NCI-H82 treated with DMSO at 0.1 percent for 48 hours (cell line): ENCODE results near the gene SUSD1.

Experiments
- DNase-seq: peaks from one replicate; lab custom pipeline; 2025; ENCODE audit not compliant: unreplicated experiment; lab: John Stamatoyannopoulos, UW

Gene SUSD1

DNA sequence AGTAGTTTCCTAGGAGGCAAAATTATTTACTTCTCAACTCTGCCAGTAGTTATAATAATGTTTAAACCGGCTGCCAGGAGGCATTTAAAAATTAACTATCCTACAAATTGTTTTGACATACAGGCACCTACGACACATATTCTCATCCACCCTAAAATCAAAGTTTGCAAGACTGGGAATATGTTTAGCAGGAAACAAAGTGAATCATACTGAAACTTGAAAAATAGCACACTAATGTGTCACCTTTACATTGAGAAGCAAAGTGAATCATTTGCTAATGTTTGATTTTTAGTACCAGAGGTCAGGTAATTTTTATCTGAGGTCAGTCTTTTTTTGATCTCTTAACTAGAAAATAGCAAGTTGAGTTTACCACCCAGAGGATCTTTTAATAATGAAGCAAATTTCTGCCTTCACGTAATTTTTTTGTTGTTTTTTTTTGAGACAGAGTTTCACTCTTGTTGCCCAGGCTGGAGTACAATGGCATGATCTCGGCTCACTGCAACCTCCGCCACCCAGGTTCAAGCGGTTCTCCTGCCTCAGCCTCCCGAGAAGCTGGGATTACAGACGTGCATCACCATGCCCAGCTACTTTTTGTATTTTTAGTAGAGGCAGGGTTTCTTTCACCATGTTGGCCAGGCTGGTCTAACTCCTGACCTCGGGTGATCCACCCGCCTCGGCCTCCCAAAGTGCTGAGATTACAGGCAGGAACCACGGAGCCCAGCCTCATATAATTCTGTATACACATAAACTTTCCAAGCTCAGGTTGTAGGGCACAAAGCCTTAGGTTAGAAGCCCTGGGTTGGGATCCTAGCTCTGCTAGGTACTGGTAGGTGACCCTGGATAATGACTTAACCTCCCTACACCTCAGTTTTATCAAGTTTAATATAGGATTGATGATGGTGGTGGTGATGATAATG lies 154.2 kb downstream of the SUSD1 start:
- no peak for DNase-seq

DNA sequence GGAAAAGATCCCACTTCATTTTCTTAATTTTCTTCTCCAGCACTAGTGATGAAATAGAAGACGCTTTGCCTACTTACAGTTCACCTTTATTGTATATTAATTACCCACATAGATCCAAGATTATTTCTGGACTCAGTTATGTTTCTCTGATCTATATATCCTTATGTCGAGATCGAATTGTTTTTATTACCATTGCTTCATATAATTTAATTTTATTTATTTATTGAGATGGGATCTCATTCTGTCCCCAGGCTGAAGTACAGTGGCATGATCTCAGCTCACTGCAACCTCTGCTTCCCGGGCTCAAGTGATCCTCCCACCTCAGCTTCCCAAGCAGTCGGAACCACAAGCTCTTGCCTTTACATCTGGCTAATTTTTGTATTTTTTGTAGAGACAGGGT lies 157.2 kb downstream of the SUSD1 start:
- DNase-seq = no peak

DNA sequence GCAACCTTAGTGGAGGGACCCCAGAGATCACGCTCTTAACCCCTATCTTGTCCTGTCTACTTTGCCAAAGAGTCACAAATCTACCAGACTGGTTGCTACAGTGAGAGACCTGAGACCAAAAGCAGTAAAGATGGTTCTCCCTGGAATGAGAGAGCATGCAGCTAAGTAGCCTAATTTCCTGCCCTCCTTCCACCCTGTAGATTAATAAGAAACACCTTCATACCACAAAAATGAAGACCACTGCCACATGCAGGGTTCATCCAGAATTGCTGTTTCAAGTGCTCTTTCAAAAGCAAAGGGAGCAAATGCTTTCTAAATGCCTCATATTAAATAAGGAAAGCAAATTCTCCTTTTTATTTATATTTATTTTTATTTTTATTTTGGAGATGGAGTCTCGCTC lies 159.4 kb downstream of the SUSD1 start:
- DNase-seq = no peak

- DNase-seq = no peak
Measured at GRCh38 chr9:112015149-112015548, 159.9 kb downstream of the SUSD1 start.

- DNase-seq = no peak
Measured at GRCh38 chr9:112013266-112013665, 161.8 kb downstream of the SUSD1 start.

DNA sequence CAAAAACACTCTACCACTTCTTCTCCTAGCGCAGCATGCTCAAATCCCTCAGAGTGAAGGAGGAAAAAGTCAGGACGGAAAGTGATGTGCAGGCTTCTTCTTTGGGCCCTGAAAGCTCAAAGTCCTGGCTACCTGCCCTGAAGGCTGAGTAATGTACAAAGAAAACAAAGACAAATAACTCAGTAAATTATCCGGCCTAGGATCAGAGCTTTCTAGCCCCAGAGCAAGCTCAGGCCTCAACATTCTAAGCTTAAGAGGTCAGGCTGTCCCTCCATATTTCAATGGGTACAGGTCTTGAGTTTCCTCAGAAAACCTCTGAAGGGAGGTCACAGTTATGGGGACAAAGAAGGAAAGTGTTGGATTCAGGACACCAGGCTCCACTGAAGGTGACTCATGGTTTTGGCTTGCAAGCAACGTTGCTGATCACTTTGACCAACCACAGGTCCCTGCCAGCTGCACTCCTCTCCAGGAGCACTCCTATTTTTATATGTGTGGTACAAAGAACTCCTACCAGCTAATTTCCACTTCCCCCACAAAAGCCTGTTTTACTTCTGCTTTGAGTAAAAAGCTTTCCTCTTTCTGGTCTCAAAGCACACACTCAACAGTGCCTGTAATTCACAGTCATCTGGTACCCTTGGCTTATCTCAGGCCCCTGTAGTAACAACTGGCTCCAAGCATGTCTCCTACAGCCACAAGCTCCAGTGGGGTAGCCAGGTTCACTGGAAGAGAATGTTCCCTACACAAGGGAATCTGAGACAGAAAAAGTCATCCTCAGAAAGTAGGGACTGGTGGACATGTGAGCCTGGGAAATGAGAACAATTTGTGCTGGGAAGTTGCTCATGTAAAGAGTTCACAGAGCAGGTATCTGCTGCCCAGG lies 162.8 kb downstream of the SUSD1 start:
- no peak for DNase-seq

- no peak for DNase-seq
Measured at GRCh38 chr9:112011051-112011620, 164.0 kb downstream of the SUSD1 start.

DNA sequence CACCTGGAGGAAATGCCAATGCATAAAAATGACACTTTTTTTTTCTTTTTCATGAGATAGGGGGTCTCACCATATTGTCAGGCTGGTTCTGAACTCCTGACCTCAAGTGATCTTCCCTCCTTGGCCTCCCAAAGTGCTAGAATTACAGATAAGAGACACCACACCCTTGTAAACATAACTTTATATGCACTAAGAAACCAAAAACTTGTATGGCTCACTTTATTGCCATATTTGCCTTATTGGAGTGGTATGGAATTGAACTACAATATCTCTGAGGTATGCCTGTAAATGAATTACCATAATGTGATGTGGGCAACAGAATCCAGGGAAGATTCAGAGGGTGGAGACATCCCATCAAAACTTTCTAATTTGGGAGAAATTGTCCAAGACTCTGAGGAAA lies 164.6 kb downstream of the SUSD1 start:
- no peak for DNase-seq

GRCh38 chr9:112009656-112010055 lies 165.4 kb downstream of the SUSD1 start:
- no peak for DNase-seq

GRCh38 chr9:112007575-112008240 lies 167.4 kb downstream of the SUSD1 start:
- no peak for DNase-seq

- peak; percentile 92 for DNase-seq
Measured at GRCh38 chr9:112006361-112007020, 168.6 kb downstream of the SUSD1 start.

GRCh38 chr9:112005939-112006338 lies 169.2 kb downstream of the SUSD1 start:
- DNase-seq = peak; percentile 56

DNA sequence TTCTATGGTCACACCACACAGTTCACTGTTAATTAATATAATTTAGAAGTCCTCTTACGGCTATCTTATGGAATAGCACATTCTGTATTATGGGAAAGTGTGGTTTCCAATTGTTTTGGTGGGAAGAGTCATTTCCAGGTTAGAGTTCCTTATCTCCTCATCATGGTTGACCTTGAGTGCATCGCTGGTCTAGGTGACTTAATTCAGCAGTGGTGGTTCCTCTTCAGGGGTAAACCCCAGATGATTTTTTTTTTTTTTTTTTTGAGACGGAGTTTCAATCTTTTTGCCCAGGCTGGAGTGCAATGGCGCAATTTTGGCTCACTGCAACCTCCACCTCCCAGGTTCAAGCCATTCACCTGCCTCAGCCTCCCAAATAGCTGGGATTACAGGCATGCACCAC lies 171.6 kb downstream of the SUSD1 start:
- no peak for DNase-seq

GRCh38 chr9:112002847-112003457 lies 172.1 kb downstream of the SUSD1 start:
- no peak for DNase-seq

DNA sequence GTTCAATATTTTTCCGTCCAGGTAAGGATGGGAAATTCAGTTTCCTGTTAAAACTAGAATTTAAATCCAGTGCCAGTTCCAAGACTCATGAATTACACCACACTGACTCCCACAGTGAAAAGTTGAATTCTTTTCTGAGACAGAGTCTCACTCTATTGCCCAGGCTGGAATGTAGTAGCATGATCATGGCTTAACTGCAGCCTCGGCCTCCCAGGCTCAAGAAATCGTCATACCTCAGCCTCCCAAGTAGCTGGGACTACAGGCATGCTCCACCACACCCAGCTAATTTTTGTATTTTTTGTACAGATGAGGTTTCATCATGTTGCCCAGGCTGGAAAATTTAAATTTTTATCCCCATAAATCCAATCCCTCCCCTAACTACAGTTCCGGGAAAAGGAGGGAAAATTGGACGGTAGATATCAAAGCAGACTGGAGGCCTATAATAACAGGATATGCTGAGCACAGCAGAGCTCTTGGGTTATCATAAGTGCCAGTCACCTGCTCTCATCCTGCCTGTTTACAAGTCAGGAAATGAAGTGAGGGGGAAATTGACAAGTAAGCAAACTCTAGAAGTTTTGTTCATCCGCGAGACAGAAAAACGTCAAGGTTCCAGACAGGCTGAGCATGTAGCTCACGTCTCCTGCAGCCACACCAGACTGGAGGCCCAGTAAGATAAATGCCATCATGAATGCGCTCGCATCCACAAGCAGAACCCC lies 172.8 kb downstream of the SUSD1 start:
- no peak for DNase-seq

GRCh38 chr9:112000743-112001142 lies 174.4 kb downstream of the SUSD1 start:
- DNase-seq = no peak

GRCh38 chr9:111999319-111999718 lies 175.8 kb downstream of the SUSD1 start:
- no peak for DNase-seq

DNA sequence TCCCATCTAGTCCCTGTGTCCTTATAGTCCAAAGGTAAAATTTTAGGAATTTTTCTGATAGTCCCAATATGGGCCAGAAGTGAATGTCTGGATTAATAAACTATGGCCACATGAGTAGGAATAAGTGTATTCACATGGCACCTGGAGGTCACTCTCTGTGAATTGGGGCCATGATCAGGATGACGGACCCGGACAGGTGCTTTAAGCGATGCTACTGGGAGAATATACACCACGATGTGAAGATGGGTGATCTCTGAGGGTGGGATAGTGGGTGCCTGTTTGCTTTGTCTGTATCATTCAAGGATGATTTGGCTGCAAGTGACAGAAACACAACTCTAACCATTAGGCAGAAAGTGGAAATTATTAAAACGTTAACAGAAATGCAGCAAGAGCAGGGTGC lies 177.3 kb downstream of the SUSD1 start:
- DNase-seq = no peak

GRCh38 chr9:111994831-111995458 lies 180.2 kb downstream of the SUSD1 start:
- DNase-seq = no peak
